Gastrocnemius medialis (tissue), 4 donors: Measurements from ENCODE around the gene TTLL7. TPM values are rescaled to one million over a fixed set of nuclear protein-coding genes. Genes with fewer than 3 reads are reported as not detected.
A peak's percentile ranks its signal among the peaks of the same experiment; 100 is the strongest.

Source experiments
- ATAC-seq, 2 donors: fragments of 150-250 bp; one replicate each; pipeline ENCODE4 v1.9.1; 2016
- DNase-seq, 2 donors: peaks; one replicate each; pipeline ENCODE4 v3.0.0-alpha.2; 2019
- H3K27ac ChIP-seq, 4 donors: fragments of 200-600 bp; sonication (generic); 1 replicate in 1 of 4; 2 replicates in 3 of 4; pipeline ENCODE4 v1.5.1; 2016 to 2018; ENCODE audit warnings: mild to moderate bottlenecking in 2 of 4, moderate library complexity in 1 of 4
- H3K27me3 ChIP-seq, 3 donors: fragments of 200-600 bp; sonication (generic) in 2 of 3; 1 replicate in 1 of 3; 2 replicates in 2 of 3; pipeline versions ENCODE4 v1.5.1 to v1.6.0; 2016 to 2019; ENCODE audit warnings: mild to moderate bottlenecking in 1 of 3, moderate library complexity in 1 of 3
- H3K36me3 ChIP-seq, 2 donors: fragments of 200-600 bp; sonication (generic) in 1 of 2; one replicate each; pipeline ENCODE4 v1.5.1; 2017 to 2018
- H3K4me1 ChIP-seq, 2 donors: fragments of 200-600 bp; sonication (generic) in 1 of 2; one replicate each; pipeline ENCODE4 v1.5.1; 2016 to 2017; ENCODE audit warnings: mild to moderate bottlenecking in 2 of 2
- H3K4me3 ChIP-seq, 4 donors: fragments of 200-600 bp; sonication (generic) in 3 of 4; 1 replicate in 1 of 4; 2 replicates in 3 of 4; pipeline ENCODE4 v1.5.1; 2016 to 2019; ENCODE audit warnings: mild to moderate bottlenecking in 2 of 4
- H3K9me3 ChIP-seq, 3 donors: fragments of 200-600 bp; sonication (generic) in 2 of 3; 1 replicate in 1 of 3; 2 replicates in 2 of 3; pipeline ENCODE4 v1.5.1; 2016 to 2019
- CTCF ChIP-seq, 5 experiments: fragments of 450-650 bp in 3 of 5; fragments of 200-600 bp in 2 of 5; sonication (generic) in 2 of 5; IDR thresholded peaks in 4 of 5; conservative IDR thresholded peaks in 1 of 5; 1 replicate in 4 of 5; 2 replicates in 1 of 5; pipeline ENCODE4 v1.5.1; 2016 to 2019; ENCODE audit warnings: antibody characterized with exemption in 5 of 5, mild to moderate bottlenecking in 3 of 5, moderate library complexity in 3 of 5
- POLR2A ChIP-seq, 2 donors: fragments of 450-650 bp; IDR thresholded peaks; one replicate each; pipeline ENCODE4 v1.6.1; 2017; ENCODE audit warnings: antibody characterized with exemption in 2 of 2, mild to moderate bottlenecking in 2 of 2, moderate library complexity in 2 of 2
- in situ Hi-C, 4 donors: fragments of 200-750 bp; cut with MboI; loops; one replicate each; pipeline versions ENCODE4 v1.15.0 to v1.8.0; 2017; ENCODE audit warnings: low sequenced_read_pairs in 4 of 4
- intact Hi-C: fragments of 100-400 bp; cut with DNase I; formaldehyde crosslinking; loops from one replicate; pipeline ENCODE4 v1.15.1; 2023; ENCODE audit warnings: low total_unique reads
- total RNA-seq, 4 donors: library from RNA; depleted of rRNA; stranded (reverse); fragments of >200 nt; gene quantifications; one replicate each; pipeline versions ENCODE4 v1.1.0 to v1.2.3, GENCODE V29; 2016

The TTLL7 gene
- total RNA-seq, 4 donors from 2014 or later: 8.2 to 22.9 (median 12.3) TPM

- TF ChIP-seq CTCF (IDR thresholded peaks at IDR 0.05 in 4 of 5, conservative IDR thresholded peaks at IDR 0.05 in 1 of 5) (no peak), POLR2A (IDR thresholded peaks at IDR 0.05) (no peak)
- Histone ChIP-seq H3K27me3 (no peaks in the 10 kb centered on the region), H3K27ac (no peak overlapping the region), H3K4me1 (peaks cover 8 to 9% of the 10 kb centered on the region in 2 donors), H3K36me3 (no peaks in the 10 kb centered on the region), H3K4me3 (no peak overlapping the region), H3K9me3 (no peaks in the 10 kb centered on the region)
- intact Hi-C loops (loop anchor here (5.0 to 10.0 kb wide), 3 partner anchors 500 to 843 kb away; no protein-coding TSS in a partner anchor), in situ Hi-C loops (loop anchor here (5.0 to 25.0 kb wide), 5 partner anchors 180 to 830 kb away; no protein-coding TSS in a partner anchor)
- no peak for DNase-seq
- ATAC-seq: no peak
Observed at GRCh38 chr1:83932281-83932680, 66.7 kb downstream of the TTLL7 start.

- no peak for DNase-seq
- H3K4me3 ChIP-seq: no peak overlapping the region
- in situ Hi-C loops: loop anchor here (5.0 to 25.0 kb wide), 5 partner anchors 181 to 831 kb away; no protein-coding TSS in a partner anchor
- intact Hi-C loops: loop anchor here (1.0 to 10.0 kb wide), 4 partner anchors 192 to 843 kb away; no protein-coding TSS in a partner anchor
- ATAC-seq: peak; percentile 61 to 88
- TF ChIP-seq POLR2A (IDR thresholded peaks at IDR 0.05) (no peak), CTCF (IDR thresholded peaks at IDR 0.05 in 4 of 5, conservative IDR thresholded peaks at IDR 0.05 in 1 of 5) (peak in 4 of 5 experiments; percentile 58 to 78 (median 68))
- H3K27ac ChIP-seq: no peak overlapping the region
- no peaks in the 10 kb centered on the region for H3K9me3 ChIP-seq
- H3K36me3 ChIP-seq: no peaks in the 10 kb centered on the region
- no peaks in the 10 kb centered on the region for H3K27me3 ChIP-seq
- peaks cover 8 to 9% of the 10 kb centered on the region in 2 donors for H3K4me1 ChIP-seq
Observed at GRCh38 chr1:83931658-83932253, 67.2 kb downstream of the TTLL7 start.

- in situ Hi-C loops (loop anchor here (10.0 to 25.0 kb wide), 5 partner anchors 183 to 833 kb away; no protein-coding TSS in a partner anchor), intact Hi-C loops (no loop called here)
- Histone ChIP-seq H3K36me3 (no peaks in the 10 kb centered on the region), H3K27me3 (no peaks in the 10 kb centered on the region), H3K27ac (no peak overlapping the region), H3K4me3 (no peak overlapping the region), H3K9me3 (no peaks in the 10 kb centered on the region), H3K4me1 (no peaks in the 10 kb centered on the region)
- no peak for TF ChIP-seq CTCF (IDR thresholded peaks at IDR 0.05 in 4 of 5, conservative IDR thresholded peaks at IDR 0.05 in 1 of 5)
- no peak for TF ChIP-seq POLR2A (IDR thresholded peaks at IDR 0.05)
- DNase-seq (no peak), ATAC-seq (no peak)
Observed at GRCh38 chr1:83929184-83929583, 69.7 kb downstream of the TTLL7 start.

GRCh38 chr1:83928396-83928795 lies 70.5 kb downstream of the TTLL7 start:
- Histone ChIP-seq H3K9me3 (no peaks in the 10 kb centered on the region), H3K4me1 (no peaks in the 10 kb centered on the region), H3K36me3 (no peaks in the 10 kb centered on the region), H3K27me3 (no peaks in the 10 kb centered on the region), H3K4me3 (no peak overlapping the region), H3K27ac (no peak overlapping the region)
- ATAC-seq: no peak
- intact Hi-C loops (no loop called here), in situ Hi-C loops (loop anchor here (10.0 to 25.0 kb wide), 5 partner anchors 184 to 834 kb away; no protein-coding TSS in a partner anchor)
- no peak for TF ChIP-seq POLR2A (IDR thresholded peaks at IDR 0.05)
- TF ChIP-seq CTCF (IDR thresholded peaks at IDR 0.05 in 4 of 5, conservative IDR thresholded peaks at IDR 0.05 in 1 of 5): no peak
- DNase-seq: no peak
